HK-2 (cell line): ENCODE results near the gene ENTR1.
A peak's percentile ranks its signal among the peaks of the same experiment; 100 is the strongest.

Source experiments
- DNase-seq: peaks from one replicate; pipeline ENCODE4 v3.0.0-alpha.2; 2018; ENCODE audit not compliant: unreplicated experiment

Gene ENTR1, protein sequence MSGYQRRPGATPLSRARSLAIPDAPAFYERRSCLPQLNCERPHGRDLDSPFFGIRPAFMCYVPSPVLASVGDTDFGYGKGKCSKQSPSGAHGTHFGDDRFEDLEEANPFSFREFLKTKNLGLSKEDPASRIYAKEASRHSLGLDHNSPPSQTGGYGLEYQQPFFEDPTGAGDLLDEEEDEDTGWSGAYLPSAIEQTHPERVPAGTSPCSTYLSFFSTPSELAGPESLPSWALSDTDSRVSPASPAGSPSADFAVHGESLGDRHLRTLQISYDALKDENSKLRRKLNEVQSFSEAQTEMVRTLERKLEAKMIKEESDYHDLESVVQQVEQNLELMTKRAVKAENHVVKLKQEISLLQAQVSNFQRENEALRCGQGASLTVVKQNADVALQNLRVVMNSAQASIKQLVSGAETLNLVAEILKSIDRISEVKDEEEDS

DNA sequence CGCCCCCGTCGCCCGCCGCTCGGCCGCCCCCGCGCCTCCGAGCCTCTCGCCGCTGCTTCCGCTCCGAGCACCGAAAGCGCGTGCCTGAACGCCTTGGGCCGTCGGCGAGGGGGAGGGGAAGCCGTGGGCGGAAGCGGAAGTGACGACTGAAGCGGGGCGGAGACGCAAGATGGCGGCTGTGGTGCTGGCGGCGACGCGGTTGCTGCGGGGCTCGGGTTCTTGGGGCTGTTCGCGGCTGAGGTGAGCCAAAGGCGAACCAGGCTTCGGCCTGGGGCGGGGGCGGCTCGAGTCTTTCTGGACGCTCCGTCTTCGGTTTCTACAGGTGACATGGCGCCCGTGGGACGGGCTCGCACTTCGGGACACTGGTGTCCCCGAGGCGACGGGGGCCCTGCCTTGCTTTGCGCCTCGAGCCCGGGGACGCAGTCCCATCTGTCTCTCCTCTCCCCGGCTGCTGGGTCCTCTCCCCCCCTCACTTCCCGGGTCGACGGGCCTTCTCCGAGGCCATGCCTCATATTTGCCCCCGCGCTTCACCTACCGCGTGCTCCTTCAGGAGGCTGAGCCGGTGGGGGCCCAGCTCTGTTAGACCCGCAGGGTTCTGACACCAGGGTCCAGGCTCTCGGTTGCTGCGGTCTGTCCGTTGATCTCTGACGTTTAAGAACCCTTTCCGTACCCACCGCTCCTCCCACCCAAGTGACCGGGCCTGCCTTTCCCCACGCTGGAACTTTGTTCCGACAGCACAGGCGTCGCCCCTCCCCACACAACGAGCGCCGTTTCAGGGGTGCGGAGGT lies at the start of gene ENTR1, which contains the start of gene PMPCA:
ENTR1 (minus strand) TSS at position 115 of the 788 bp plus-strand sequence. CDS start 217 bp downstream, outside the sequence.
PMPCA (plus strand) TSS at position 159 of the 788 bp plus-strand sequence; CDS start at position 170, 11 bp downstream.
- DNase-seq: peak; percentile 92

DNA sequence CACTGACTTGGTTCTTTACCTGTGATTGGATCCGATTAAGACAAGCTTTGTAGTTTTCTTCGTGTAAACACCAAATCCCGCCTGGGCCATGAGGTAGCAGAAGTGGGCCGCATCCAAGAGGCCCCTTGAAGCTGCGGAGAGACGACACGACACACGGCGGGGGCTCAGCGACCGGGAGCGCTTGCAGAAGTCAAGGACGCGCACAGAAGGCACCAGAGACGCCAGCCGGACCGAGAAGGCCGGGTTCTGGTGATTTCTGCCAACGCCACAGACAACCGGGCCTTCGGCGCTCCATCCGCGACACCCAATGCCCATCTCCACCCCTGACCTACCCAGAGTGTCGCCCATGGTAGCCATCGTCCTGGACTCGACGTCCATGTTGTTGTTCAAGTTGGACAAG lies 49.0 kb upstream of the ENTR1 start:
- no peak for DNase-seq

DNA sequence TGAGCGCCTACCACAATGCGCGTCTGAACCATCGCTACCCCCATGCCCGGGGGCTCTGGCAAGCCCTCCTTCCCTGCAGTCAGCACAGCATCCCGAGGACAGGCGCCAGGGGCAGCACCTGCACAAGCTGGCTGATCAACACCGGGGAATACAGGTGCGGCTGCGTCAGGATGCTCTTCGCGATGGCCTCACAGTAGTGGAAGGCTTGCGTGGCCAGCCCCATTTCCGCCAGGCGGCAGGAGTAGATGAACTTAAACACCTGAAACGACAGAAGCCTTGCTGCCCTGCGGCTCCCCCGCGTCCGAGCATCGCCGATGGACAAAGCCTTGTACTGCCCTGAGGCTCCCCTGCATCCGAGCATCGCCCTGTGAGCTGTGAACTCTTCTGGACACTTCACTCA lies 46.9 kb upstream of the ENTR1 start:
- no peak for DNase-seq

DNA sequence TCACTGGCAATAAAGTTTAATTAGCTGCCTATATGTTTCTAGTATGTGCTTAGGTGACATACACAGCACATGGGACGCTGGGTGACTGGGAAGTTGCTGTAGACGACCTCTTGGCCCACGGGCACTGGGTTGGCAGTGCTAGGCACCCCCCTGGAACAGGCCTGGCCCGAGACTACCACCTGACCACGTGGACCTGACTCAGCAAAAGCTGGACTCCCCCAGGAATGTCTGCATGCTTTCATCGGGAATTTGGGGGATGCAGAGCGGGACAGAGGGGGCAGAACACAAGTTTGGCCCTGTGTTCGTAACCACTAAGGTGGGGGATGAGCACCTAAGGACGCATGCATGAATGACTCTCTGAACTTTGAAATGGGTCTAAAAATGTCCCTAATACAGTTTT lies 45.8 kb upstream of the ENTR1 start:
- no peak for DNase-seq

DNA sequence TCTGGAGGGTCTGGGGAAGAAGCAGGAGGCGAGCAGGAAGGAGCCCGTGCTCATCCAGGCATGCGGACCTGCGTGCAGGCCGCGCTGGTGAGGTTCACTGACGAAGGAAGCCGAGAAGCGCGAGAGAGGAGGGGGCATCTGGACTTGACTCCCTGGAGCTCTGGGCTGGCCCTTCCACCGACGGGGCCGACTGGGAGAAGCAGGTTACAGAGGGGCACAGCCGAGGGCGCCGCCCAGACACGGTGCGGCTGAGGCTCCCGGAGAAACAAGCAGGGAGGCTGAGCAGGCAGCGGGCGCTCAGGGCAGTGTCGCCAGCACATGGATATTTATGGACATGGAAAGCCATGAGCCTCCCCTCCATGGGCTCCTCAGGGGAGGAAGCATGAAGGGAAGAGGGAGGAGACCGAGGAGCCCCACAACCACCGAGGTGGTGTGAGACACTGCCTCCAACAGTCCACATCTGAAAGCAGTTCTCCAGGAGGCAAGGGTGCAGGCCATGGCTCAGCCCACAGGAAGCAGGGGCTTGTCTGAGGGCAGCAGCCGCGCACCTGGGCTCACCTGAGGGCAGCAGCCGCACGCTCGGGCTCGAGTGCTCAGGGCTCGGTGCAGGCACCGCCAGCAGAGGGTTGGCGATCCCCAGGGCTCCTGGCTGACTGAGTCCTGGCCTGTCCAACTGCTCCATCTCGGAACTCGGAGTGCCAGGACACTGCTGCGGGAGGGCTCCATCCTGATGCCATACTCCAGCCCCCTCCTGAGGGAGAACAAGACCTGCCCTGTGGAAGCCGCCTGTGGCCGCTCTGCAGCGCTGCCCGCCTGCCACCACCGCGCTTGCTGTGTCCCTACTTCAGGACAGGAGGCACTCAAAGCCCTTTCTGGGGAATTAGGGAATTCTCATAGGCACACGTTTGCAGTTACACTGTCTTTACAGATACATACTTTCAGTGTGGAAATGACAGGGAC lies 44.9 kb upstream of the ENTR1 start:
- no peak for DNase-seq

DNA sequence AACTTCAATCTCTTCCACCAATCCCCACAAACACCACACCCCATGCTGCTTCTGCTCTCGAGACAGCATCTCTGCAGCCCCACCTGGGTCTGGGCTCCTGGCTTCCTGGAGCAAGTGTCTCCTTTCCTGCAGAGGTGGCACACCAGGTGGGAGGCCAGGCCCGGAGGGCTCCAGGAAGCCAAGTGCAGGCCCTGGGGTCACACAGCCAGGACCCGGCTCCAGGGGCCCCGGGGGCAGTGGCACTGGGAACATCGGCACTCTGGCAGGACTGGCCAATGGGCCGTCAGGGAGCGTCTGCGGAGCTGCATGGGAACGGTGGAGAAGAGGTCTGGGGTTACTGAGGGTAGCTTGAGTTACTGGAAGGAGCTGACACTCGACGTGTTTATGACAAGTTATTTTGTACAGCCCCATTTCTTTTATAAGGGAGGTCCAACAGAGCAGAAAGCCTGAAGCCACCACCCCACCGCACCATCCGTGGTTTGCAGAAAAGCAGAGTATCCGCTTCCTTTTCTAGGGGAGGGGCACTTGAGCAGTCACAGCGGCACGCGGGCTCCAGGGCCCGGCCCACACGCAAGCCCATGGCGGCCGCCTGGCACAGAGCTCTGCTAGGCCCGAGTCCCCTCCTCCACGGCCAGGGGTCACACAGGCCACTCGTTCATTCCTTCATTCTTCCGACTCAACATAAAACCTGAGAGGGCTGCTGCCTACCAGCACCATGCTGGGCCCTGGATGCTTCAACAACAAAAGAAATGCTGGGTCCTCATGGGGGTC lies 43.8 kb upstream of the ENTR1 start:
- DNase-seq: no peak

DNA sequence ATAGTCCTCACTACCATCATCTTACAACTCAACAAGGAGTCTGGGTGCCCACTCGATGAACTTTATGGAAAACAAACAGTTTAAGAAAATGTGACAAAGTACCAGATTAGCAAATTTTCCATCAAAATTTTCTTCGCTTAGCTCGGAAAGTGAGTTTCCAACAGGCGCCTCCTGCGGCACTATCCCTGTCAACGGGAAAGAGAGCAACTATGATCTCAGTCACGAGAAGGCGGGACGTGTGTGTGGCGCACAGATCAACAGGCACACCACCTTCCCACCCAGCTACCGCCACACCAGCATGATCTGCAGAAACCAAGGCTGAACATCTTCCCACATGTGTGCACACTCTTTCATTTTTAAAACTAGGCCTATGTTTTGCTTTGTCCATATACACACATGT lies 42.9 kb upstream of the ENTR1 start:
- no peak for DNase-seq

DNA sequence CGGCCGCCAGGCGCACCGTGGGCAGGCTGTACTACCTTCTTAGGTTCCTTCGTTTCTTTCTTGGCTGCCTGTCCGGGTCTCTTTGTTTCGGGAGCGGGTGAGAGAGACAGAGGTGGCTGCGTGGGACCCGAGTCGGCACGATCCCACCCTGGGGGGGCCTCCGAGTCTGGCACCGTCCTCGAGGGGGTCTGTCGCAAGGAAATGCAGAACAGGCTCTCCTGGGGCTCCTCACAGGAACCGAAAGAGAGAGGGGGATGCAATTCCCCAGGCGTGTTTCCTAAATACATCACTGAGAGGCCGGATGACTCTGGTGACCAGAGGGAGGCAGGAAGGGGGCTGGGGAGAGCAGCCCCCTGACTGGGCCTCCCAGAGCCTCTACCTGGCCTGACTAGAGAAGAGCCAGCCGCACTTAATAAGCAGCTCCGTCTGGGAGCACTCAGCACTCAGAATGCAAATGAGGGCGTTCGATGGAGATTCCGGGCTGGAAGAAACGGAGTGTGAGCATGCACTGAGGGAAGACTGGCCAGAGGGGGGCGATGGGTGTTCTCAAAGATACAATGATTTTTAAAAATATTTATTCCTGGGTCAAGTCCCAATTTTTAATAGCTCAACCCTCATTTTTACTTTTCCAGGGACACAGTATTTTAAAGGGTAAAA lies 40.9 kb upstream of the ENTR1 start:
- DNase-seq: no peak

DNA sequence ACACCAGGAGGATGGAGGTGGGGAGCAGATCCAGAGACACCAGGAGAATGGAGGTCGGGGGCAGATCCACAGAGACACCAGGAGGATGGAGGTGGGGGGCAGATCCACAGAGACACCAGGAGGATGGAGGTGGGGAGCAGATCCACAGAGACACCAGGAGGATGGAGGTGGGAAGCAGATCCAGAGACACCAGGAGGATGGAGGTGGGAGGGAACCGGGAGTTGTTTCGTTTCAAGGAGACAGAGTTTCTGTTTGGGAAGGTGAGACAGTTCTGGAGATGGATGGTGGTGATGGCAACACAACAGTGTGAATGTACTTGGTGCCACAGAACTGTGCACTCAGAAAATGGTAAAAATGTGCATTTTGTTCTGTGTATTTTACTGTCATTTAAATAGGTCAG lies 38.2 kb upstream of the ENTR1 start:
- no peak for DNase-seq

DNA sequence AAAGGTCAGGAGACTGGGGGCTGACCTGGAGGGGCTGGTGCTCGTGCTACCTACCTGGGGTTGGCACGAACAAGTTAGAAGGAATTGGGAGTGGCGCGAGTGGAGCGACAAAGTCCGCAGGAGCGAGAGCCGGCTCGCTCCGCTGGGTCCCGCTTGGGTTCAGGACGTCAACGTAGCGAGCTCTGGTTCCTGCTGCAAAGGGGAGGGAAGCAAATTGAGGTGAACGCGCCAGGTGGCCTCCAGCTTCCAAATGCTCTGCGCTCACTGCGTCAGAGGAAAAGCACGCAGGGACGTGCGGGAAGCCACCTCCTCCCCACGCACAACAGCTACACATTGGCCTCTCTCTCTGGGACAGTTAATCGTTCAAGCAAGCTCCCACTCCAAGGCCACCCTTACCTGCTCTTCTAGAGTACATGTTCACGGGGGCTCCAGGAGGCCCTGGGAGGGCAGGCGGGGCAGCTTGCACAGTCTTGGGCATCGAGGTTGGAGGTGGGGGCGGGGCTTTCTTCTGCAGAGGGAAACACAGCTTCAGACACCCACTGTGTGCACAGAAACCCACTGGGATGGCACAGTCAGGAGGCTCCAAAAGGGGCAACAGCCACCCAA lies 36.9 kb upstream of the ENTR1 start:
- no peak for DNase-seq

DNA sequence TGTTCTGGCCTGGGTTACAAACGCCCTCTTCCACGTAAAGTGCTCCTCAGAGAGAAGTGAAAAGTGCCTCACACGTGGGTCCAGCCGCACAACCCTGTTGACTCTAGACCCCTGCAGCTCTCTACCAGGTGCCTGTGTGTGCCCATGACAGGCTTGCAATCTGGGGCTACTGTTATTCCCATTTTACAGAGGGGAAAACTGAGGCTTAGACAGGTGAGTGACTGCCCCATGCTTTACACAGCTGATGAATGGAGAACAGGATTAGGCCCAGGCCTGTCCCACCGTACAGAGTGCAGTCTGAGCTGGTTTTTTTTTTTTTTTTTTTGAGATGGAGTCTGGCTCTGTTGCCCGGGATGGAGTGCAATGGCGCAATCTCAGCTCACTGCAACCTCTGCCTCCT lies 35.4 kb upstream of the ENTR1 start:
- DNase-seq: no peak

DNA sequence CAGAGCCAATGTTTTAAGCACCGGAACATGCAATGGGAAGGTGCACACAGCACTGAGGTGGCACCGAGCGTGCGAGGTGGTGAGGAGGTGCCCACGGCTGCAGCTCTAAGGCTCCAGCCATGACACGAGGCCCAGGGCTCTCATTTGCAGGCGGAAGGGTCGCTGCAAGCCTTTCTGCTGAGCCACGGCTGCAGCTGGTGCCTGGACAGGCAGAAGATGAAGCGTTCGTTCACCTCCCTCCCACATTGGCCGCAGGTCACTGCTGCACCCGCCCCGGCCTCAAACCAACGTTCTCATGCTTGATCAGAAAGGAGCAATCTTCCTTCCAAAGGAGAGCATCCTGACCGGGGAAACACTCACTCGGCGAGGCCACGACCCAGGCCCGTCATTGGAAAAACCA lies 33.7 kb upstream of the ENTR1 start:
- no peak for DNase-seq

DNA sequence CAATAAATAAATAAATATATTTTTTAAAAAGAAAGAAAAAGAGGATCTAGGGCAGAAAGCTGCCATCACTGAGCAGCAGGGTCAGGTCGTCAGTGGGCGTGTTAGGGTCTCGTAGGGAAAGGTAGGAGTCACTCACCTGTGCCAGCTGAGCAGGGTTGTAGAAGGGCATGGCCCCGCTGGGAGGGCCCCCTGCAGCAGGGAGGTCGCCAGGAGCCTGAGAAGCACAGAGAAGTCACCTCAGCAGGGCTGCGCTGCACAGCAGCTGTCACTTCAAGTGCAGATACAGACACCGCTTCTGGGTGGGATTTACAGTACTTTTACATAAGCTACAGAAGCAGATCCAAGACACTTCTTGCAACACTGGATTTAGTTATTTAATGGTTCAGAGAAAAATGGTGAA lies 33.3 kb upstream of the ENTR1 start:
- DNase-seq: no peak

DNA sequence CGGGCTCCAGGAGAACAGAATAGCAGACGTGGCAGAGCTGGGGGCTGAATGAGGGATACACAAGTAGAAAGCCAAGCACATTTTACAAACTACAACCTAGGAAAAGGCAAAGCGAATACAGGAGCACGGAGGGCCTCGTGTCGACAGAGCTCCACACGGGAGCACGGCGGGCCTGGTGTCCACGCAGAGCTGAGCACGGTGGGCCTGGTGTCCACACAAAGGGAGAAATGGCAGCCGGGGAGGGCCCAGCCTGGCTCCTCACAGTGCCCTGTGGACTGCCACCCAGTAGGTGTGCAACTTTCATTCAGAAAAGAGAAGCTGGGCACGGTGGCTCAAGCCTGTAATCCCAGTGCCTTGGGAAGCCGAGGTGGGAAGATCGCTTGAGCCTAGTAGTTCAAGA lies 32.7 kb upstream of the ENTR1 start:
- DNase-seq: no peak

DNA sequence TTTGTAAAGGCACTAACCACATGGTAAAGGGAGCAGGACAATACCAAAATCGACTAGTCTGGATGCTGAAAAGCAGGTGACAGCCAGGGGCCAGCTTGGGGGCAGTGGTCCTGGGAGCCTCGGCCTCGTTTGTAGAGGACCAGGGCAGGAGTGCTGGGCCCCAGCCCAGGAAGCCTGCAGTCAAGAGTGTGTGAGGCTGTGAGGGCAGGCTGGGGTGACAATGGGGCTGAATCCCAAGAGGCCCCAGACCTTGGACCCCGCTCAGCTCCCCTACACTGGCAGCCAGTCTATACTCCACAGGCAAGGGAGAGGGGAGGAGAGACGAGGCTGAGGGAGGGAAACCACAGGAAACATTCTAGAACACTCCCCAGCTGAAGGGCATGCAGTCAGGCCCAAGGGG lies 31.9 kb upstream of the ENTR1 start:
- no peak for DNase-seq

DNA sequence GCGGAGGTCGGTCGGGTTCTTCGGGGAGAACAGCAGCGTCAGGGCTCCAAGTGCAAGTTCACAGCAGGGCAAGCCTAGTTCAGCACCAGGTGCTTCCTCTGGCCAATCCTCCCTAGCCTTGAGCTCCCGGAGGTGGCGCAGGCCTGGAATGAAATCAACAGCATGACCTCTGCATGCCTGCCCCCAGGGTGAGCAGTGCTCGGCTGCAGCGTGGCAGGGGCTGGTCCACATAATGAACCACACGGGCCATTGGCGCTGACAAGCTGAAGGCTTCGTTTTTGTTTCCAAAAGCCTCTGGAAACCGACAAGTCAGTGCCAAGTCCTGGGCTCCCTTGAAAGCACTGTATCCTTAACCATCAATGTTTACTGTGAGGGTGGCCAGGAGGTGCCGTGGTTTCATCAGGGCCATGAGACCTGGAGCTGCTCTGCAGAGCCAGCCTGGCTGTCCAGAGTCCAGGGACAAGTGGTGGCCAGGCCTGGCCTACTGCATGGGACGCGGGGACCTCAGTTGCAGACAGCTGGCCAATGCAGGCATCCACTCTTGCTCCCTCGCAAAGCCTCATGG lies 31.3 kb upstream of the ENTR1 start:
- no peak for DNase-seq

DNA sequence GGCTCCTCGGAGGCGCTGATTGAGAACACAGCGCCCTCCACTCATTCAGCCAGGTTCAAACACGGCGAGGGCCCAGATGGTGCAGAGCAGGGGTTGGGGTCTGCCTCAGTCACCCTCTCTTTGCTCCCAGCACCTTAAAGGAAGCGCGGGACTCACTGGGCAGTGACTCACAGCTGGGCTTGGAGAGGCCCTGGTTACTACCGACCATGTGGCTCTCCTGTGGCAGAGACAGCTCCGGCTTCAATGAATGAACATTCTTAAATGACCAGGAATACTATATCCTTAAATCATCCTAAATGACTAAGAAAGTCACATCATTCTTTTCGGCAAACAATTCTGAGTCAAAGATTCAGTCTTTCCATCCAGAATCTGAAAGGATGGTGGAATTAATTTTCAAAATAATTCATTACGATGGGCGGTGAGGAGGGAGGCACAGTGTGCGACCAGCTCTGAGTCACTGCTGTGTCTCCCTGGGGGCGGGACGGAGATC lies 30.8 kb upstream of the ENTR1 start:
- peak; percentile 25 for DNase-seq

DNA sequence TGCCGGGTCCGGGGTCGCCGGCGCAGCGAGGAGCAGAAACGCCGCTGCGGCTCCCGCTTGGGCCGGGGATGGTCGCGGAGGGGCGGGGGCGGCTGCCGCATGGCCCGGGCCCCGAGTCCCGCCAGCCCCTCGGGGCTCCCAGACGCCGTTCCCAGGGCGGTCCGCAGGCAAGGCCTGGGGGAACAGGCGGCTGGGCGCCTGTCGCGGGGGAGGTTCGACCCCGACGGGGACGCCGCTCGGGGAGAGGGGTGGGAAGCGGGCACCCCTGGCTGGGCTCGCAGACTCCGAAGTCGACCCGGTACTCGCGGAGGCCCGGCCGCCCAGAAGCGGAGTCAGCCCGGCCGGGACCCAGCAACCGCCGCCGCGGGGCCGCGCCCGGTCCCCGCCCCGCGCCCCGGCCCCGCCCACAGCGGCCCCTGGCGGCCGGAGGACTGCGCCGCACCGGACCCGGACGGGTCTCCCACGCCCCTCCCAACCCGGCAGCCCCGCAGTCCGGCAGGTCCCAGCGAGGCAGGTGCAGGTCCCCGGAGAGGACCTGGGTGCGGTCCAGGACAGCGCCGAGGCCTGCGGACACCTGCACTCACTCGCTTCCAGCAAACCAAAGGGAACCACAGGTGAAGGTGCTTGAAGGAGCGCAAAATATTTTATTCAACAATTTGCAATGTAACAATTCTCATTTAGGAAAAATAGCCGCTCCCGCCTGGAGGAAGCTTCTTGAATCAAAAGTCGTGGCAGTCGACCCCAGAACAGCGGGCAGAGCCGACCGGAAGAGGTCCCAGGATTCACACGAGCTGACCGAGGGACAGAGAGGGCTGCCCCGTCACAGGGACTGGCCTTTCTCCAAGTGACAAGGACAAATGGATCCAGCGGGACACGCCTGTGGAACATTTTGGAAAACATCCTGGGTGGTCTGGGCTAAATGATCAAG lies 29.3 kb upstream of the ENTR1 start, which contains the start of gene INPP5E:
INPP5E (minus strand) TSS at position 365 of the 928 bp plus-strand sequence. CDS start 426 bp downstream, outside the sequence.
- DNase-seq: peak; percentile 80
